ENCODE data around the gene PPIP5K1.

DNA sequence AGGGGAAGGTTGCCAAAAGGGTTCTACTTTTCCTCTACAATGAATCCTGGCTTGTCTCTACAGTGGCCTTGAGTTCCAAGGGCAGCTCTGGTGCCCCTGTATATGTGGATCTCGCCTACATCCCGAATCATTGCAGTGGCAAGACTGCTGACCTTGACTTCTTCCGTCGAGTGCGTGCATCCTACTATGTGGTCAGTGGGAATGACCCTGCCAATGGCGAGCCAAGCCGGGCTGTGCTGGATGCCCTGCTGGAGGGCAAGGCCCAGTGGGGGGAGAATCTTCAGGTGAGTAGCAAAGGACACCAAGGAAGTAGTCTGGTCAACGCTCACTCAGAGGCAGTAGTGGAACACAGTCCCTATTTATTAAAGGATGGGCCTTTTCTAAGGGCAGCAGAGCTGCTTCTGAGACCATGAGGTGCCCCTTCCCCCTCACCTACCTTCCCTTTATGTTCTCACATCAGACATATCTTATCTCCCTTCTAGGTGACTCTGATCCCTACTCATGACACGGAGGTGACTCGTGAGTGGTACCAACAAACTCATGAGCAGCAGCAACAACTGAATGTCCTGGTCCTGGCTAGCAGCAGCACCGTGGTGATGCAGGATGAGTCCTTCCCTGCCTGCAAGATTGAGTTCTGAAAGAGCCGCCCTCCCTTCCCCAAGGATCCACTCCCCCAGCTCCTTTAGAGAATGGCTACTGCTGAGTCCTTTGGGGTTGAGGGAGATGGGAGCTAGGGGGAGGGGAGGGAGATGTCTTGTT is 60.2 kb downstream of the PPIP5K1 start:
- no peak for TF ChIP-seq POLR2A (IDR thresholded peaks at IDR 0.05)
- TF ChIP-seq CTCF (IDR thresholded peaks at IDR 0.05), result no peak

All from transverse colon (tissue), 3 donors.